Common myeloid progenitor, CD34-positive (primary cell): ENCODE data around the gene HHEX.

Source experiments
- CTCF ChIA-PET: fragments of 350-600 bp; sonication (Branson Sonifier 250); formaldehyde crosslinking; loops from one replicate; lab custom pipeline; 2021; ENCODE audit warnings: antibody characterized with exemption; lab: Charles Lee
- POLR2A ChIA-PET: fragments of 350-600 bp; sonication (Branson Sonifier 250); formaldehyde crosslinking; loops from one replicate; lab custom pipeline; 2021; ENCODE audit warnings: antibody characterized with exemption; lab: Charles Lee
- DNase-seq, 3 donors: peaks; one replicate each; pipeline versions ENCODE4 v3.0.0 to v3.0.0-alpha.2; 2013
- H3K27ac ChIP-seq, 2 experiments: 1 replicate in 1 of 2; 2 replicates in 1 of 2; pipeline ENCODE4 v1.7.0; 2013; ENCODE audit warnings: inconsistent platforms in 2 of 2, low read length in 2 of 2, mild to moderate bottlenecking in 2 of 2, low read depth in 1 of 2, moderate library complexity in 1 of 2; ENCODE audit not compliant: severe bottlenecking in 2 of 2, insufficient read depth in 1 of 2, poor library complexity in 1 of 2
- H3K27me3 ChIP-seq, 5 experiments: replicated peaks in 2 of 5; 1 replicate in 3 of 5; 2 replicates in 2 of 5; pipeline versions ENCODE4 v1.6.1 to v1.7.0; 2013; ENCODE audit warnings: low read length in 4 of 5, mild to moderate bottlenecking in 2 of 5, moderate library complexity in 2 of 5, inconsistent platforms in 1 of 5; ENCODE audit not compliant: insufficient read depth in 5 of 5, control insufficient read depth in 4 of 5
- H3K36me3 ChIP-seq, 4 experiments: 1 replicate in 2 of 4; 2 replicates in 2 of 4; pipeline versions ENCODE4 v1.6.1 to v1.7.0; 2013; ENCODE audit warnings: low read length in 3 of 4, control low read depth in 1 of 4, mild to moderate bottlenecking in 1 of 4; ENCODE audit not compliant: control insufficient read depth in 4 of 4, insufficient read depth in 4 of 4
- H3K4me1 ChIP-seq, 4 experiments: 1 replicate in 3 of 4; 2 replicates in 1 of 4; pipeline versions ENCODE4 v1.6.1 to v1.7.1; 2013; ENCODE audit warnings: low read length in 3 of 4, mild to moderate bottlenecking in 3 of 4, control low read depth in 1 of 4, inconsistent platforms in 1 of 4, moderate library complexity in 1 of 4; ENCODE audit not compliant: control insufficient read depth in 4 of 4, insufficient read depth in 4 of 4; ENCODE audit errors: control extremely low read depth in 1 of 4
- H3K4me3 ChIP-seq, 7 experiments: 1 replicate in 4 of 7; 2 replicates in 3 of 7; pipeline versions ENCODE4 v1.5.1 to v1.7.0; 2013; ENCODE audit warnings: mild to moderate bottlenecking in 7 of 7, low read length in 6 of 7, moderate library complexity in 6 of 7, inconsistent platforms in 2 of 7, low read depth in 2 of 7, control low read depth in 1 of 7; ENCODE audit not compliant: insufficient read depth in 4 of 7, control insufficient read depth in 1 of 7; ENCODE audit errors: extremely low read depth in 1 of 7
- H3K9me3 ChIP-seq, 5 experiments: 1 replicate in 4 of 5; 2 replicates in 1 of 5; pipeline versions ENCODE4 v1.6.1 to v1.7.1; 2013; ENCODE audit warnings: low read length in 4 of 5, mild to moderate bottlenecking in 2 of 5, inconsistent platforms in 1 of 5, low read depth in 1 of 5, moderate library complexity in 1 of 5; ENCODE audit not compliant: control insufficient read depth in 4 of 5, insufficient read depth in 2 of 5; ENCODE audit errors: control extremely low read depth in 1 of 5
- WGBS: methylation state at CpG from one replicate; pipeline ENCODE4 v1.1.5; 2013; ENCODE audit not compliant: insufficient coverage; 5-methylcytosine and 5-hydroxymethylcytosine counted together

HHEX gene

GRCh38 chr10:92727141-92727540 lies 37.4 kb downstream of the HHEX start:
- peaks cover 0 to 2% (median 0%) of the 10 kb centered on the region in 4 experiments for H3K4me1 ChIP-seq
- no peak for DNase-seq
- H3K36me3 ChIP-seq: no peaks in the 10 kb centered on the region
- no peak overlapping the region for H3K27ac ChIP-seq
- 92% methylated on average over 6 of the region's 6 CpGs for WGBS
- H3K4me3 ChIP-seq: no peak overlapping the region
- no peaks in the 10 kb centered on the region for H3K27me3 ChIP-seq
- CTCF ChIA-PET: interaction anchor here (0.7 to 1.5 kb wide), 2 partner anchors 13 to 20 kb away, joined by 3 to 4 read pairs; no protein-coding TSS in a partner anchor
- no peaks in the 10 kb centered on the region for H3K9me3 ChIP-seq
- POLR2A ChIA-PET: no interaction called here

DNA sequence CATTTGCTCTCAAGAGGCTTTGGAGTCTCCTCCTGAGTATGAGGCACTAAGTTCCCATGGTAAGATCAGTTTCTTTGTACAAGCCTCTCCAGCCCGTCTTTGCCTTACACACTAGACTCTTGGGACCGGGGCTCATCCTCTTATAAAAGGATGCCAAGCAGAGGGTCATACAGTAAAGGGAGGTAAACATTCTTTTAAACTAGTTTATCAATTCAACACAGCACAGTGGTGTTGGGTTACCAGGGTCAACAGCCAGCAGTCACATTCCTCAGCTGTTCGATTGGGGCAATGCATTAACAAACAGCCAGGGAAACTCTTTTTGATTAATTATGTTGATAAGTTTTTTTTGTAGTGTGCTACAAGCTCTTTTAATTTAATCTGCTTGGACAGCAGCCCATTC lies 37.8 kb downstream of the HHEX start:
- ChIA-PET CTCF (interaction anchor here (0.7 to 1.5 kb wide), 3 partner anchors 13 to 22 kb away, joined by 3 to 4 read pairs (median 3); no protein-coding TSS in a partner anchor), POLR2A (no interaction called here)
- WGBS: 100% methylated on average over 1 of the region's 3 CpGs
- no peaks in the 10 kb centered on the region for H3K27me3 ChIP-seq
- no peaks in the 10 kb centered on the region for H3K36me3 ChIP-seq
- DNase-seq: no peak
- H3K4me3 ChIP-seq: no peak overlapping the region
- H3K4me1 ChIP-seq: peaks cover 0 to 2% (median 0%) of the 10 kb centered on the region in 4 experiments
- no peaks in the 10 kb centered on the region for H3K9me3 ChIP-seq
- no peak overlapping the region for H3K27ac ChIP-seq

DNA sequence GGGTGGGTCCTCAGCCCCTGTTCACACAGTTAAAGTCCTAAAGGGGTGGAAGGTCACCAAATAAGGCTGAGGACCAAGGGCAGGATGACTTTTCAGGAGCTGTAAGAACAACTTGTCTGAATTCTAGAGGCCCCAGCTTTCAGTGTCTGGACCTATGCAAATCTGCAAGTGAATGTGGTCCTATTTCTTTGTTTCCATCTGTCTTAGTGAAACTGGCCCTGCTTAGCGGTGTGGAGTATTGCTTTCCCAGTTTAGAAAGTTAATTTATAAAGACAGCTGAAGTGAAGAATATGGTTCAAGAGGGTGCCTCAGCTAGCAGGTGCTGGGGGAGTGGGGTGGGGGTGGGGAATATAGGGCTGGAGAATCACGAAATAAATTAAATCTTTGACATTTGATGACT lies 40.1 kb downstream of the HHEX start:
- no peak overlapping the region for H3K27ac ChIP-seq
- no peak for DNase-seq
- H3K4me3 ChIP-seq: no peak overlapping the region
- ChIA-PET POLR2A (no interaction called here), CTCF (interaction anchor here (1.2 to 2.1 kb wide), 2 partner anchors 27 to 85 kb away, joined by 4 to 6 read pairs; no protein-coding TSS in a partner anchor)
- H3K27me3 ChIP-seq: no peaks in the 10 kb centered on the region
- 100% methylated on average over 1 of the region's 2 CpGs for WGBS
- peaks cover 0 to 2% (median 0%) of the 10 kb centered on the region in 4 experiments for H3K4me1 ChIP-seq
- no peaks in the 10 kb centered on the region for H3K9me3 ChIP-seq
- no peaks in the 10 kb centered on the region for H3K36me3 ChIP-seq

- CTCF ChIA-PET: interaction anchor here (0.5 to 1.5 kb wide), 4 partner anchors 9 to 70 kb away, joined by 3 to 5 read pairs (median 4); no protein-coding TSS in a partner anchor
- no peaks in the 10 kb centered on the region for H3K9me3 ChIP-seq
- POLR2A ChIA-PET: no interaction called here
- 100% methylated on average over 1 of the region's 2 CpGs for WGBS
- H3K4me1 ChIP-seq: peaks cover 0 to 2% (median 0%) of the 10 kb centered on the region in 4 experiments
- no peak for DNase-seq
- H3K4me3 ChIP-seq: no peak overlapping the region
- no peak overlapping the region for H3K27ac ChIP-seq
- no peaks in the 10 kb centered on the region for H3K36me3 ChIP-seq
- no peaks in the 10 kb centered on the region for H3K27me3 ChIP-seq
Observed at GRCh38 chr10:92732958-92733357, 43.2 kb downstream of the HHEX start.

- CTCF ChIA-PET: interaction anchor here (1.0 to 1.6 kb wide), 2 partner anchors 14 to 15 kb away, joined by 3 to 5 read pairs; no protein-coding TSS in a partner anchor
- POLR2A ChIA-PET: no interaction called here
- Histone ChIP-seq H3K4me1 (peaks cover 0 to 2% (median 0%) of the 10 kb centered on the region in 4 experiments), H3K9me3 (no peaks in the 10 kb centered on the region), H3K27me3 (no peaks in the 10 kb centered on the region), H3K27ac (no peak overlapping the region), H3K4me3 (no peak overlapping the region), H3K36me3 (no peaks in the 10 kb centered on the region)
- no peak for DNase-seq
Observed at GRCh38 chr10:92734301-92734700, 44.5 kb downstream of the HHEX start.

GRCh38 chr10:92735938-92736337 lies 46.2 kb downstream of the HHEX start:
- no peaks in the 10 kb centered on the region for H3K36me3 ChIP-seq
- H3K27me3 ChIP-seq: no peaks in the 10 kb centered on the region
- DNase-seq: no peak
- H3K9me3 ChIP-seq: no peaks in the 10 kb centered on the region
- ChIA-PET CTCF (interaction anchor here (1.1 to 1.5 kb wide), 2 partner anchors 13 to 86 kb away, joined by 3 to 4 read pairs; no protein-coding TSS in a partner anchor), POLR2A (no interaction called here)
- 100% methylated on average over 1 of the region's 3 CpGs for WGBS
- no peak overlapping the region for H3K27ac ChIP-seq
- H3K4me3 ChIP-seq: no peak overlapping the region
- H3K4me1 ChIP-seq: no peaks in the 10 kb centered on the region

- ChIA-PET POLR2A (no interaction called here), CTCF (no interaction called here)
Observed at GRCh38 chr10:92737484-92737883, 47.7 kb downstream of the HHEX start.

More at GRCh38 chr10:92737484-92737883, 47.7 kb downstream of the HHEX start:
- 95% methylated on average over 6 of the region's 7 CpGs for WGBS
- peaks cover 0 to 8% (median 0%) of the 10 kb centered on the region in 4 experiments for H3K4me1 ChIP-seq
- no peaks in the 10 kb centered on the region for H3K9me3 ChIP-seq
- H3K27me3 ChIP-seq: no peaks in the 10 kb centered on the region
- DNase-seq: no peak
- no peak overlapping the region for H3K27ac ChIP-seq
- no peaks in the 10 kb centered on the region for H3K36me3 ChIP-seq
- H3K4me3 ChIP-seq: no peak overlapping the region
